Fibroblast of mammary gland (primary cell): ENCODE results near the gene TRPM5.

Experiments
- DNase-seq: peaks from one replicate; pipeline ENCODE4 v3.0.0-alpha.2; 2010; ENCODE audit warnings: low read depth
- H3K4me3 ChIP-seq: 2 replicates; pipeline ENCODE4 v1.5.1; 2011; ENCODE audit warnings: low read depth, mild to moderate bottlenecking, low read length, moderate library complexity; ENCODE audit not compliant: control insufficient read depth
- TF ChIP-seq, protein P1 (sequence below): conservative IDR thresholded peaks from 2 replicates; pipeline ENCODE4 v1.5.1; 2011; ENCODE audit warnings: low read depth, low read length, inconsistent platforms; ENCODE audit not compliant: control insufficient read depth, insufficient read depth

The TRPM5 gene

DNA sequence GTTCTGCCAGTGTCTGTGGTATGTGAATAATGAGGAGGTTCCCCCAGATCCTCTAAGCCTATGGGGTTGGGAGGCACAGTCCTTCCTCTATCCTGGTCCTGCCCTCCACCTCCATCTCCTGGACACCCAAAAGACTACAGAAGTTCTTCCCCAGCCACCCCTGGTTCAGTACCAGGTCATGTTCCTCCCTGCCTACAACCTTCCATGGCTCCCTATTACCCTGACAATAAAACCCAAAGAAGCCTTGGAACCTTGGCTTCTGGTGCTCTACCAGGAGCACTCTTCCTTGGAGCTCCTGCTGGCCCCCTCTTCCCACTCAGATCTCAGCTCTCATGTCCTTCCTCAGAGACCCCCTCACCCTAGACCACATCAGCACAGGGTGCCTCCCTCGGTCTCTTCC, 12.9 kb downstream of the TRPM5 start:
- no peak for DNase-seq
- no peak overlapping the region for H3K4me3 ChIP-seq
- TF ChIP-seq, protein P1, sequence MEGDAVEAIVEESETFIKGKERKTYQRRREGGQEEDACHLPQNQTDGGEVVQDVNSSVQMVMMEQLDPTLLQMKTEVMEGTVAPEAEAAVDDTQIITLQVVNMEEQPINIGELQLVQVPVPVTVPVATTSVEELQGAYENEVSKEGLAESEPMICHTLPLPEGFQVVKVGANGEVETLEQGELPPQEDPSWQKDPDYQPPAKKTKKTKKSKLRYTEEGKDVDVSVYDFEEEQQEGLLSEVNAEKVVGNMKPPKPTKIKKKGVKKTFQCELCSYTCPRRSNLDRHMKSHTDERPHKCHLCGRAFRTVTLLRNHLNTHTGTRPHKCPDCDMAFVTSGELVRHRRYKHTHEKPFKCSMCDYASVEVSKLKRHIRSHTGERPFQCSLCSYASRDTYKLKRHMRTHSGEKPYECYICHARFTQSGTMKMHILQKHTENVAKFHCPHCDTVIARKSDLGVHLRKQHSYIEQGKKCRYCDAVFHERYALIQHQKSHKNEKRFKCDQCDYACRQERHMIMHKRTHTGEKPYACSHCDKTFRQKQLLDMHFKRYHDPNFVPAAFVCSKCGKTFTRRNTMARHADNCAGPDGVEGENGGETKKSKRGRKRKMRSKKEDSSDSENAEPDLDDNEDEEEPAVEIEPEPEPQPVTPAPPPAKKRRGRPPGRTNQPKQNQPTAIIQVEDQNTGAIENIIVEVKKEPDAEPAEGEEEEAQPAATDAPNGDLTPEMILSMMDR, result no peak

DNA sequence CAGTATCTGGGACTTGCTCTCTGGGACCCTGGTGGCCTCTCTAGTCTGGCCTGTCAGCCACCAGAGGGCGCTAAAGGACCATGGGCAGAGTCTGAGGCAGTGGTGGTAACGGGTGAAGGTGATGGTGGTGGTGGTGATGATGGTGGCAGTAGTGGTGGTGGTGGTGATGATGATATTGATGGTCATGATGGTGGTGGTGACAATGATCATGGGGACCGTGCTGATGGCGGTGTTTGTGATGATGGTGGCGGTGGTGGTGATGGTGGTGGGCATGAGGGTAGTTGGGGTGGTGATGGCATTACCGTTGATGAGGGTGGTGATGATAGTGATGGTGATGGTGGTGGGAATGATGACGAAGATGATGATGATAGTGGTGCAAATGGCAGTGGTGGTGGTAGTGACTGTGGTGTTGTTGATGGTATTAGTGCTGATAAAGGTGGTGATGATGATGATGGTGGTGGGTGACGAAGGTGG, 16.0 kb downstream of the TRPM5 start:
- H3K4me3 ChIP-seq, result no peak overlapping the region
- DNase-seq, result peak; percentile 41
- TF ChIP-seq, protein P1, result peak; percentile 71

DNA sequence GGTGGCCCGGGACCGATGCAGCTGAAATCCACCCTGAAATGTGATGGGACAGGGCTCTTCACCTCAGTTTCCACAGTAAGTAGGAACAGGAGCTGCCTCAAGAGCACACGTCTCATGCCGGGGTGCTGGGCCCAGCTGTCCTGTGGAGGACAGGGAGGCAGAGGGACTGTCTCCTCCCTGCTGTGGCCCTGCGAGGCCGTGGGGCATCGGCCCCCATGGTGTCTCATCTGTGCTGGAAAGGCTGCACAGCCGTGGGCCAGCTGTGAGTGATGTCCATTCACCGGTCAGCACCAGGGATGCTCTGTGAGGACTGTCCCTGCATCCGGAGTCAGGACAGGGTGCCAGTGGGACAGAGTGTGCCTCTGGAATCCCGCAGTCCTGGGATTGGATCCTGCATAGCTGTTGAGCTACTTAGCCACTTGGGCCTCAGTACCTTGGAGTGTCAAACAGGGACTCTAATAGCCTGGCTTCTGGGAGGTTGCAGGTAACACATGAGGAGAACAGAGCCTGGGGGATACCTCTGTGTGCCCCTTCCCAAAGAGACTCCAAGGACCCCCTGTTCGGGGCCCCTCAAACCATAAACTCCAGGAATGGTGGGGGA, 16.5 kb downstream of the TRPM5 start:
- no peak for DNase-seq
- TF ChIP-seq, protein P1, result no peak
- no peak overlapping the region for H3K4me3 ChIP-seq

DNA sequence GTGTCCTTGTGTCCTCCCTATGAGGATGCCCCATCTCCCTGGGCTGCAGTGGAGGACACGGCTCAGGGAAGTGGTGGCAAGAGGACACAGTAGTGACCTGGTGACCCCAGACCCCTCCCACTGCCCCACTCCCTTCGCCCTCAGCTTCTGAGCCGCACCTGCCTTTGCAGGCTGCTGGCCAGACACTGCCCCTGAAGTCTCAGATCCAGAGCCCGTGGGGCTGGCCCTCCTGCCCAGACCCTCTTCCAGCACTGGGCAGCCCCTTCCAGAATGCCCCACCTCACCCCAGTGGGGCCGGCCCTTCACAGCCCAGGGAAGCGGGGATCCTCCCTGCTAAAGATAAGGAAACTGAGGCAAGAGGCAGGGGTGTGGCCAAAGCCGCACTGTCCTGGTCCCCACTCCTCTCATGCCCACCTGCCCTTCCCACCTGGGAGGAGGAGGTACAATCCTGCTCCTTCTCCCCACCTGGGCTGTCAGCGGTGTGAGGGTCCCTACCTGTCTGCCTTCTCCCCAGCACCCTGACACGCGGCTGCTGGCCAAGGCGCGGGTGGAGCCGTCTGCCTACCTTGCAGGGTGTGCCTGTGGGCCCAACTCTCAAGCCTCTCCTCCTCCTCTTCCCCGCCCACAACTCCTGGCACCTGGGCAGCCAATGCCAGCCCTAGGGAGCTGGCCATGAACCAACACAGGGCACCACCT, 17.3 kb downstream of the TRPM5 start:
- TF ChIP-seq, protein P1, result no peak
- no peak for DNase-seq

DNA sequence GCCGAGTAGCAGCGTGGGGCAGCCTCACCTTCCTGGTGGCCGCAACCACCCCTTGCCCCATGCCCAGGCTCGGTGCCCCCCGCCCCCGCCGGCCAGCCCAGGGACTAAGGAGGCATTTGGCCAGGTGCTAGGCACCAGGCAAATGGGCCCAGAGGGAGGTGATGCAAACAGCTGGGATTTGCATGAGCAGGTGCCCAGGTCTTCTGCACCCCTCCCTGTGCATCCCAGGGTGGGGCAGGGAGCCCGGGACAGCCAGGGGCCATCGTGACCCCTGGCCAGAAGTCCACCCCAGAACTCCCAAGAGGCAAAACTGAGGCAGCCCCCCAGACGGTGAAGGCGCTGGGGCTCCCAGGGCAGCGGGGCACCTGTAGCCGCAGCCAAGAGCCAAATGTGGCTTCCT, 18.1 kb downstream of the TRPM5 start:
- H3K4me3 ChIP-seq, result no peak overlapping the region
- no peak for DNase-seq
- TF ChIP-seq, protein P1, result no peak

More for the DNA sequence above, 17.3 kb downstream of the TRPM5 start:
- no peak overlapping the region for H3K4me3 ChIP-seq

DNA sequence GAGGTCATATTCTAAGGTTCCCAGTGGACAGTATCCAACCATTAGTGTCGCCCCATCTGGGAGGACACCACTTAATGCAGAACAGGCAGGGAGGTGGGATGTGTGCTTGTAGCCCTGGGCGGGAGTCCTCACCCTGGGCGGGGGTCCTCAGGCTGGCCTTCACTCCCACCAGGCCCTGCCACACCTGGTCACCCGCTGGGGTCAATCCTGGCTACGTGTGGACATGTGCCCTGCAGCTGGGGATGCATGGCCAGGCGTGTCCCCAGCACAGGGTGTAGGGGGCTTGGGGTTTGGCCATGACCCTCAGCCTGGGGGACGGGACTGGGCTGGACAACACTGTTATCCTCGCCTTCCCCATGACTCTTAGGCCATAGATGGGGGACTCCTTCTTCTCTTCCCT, 18.8 kb downstream of the TRPM5 start:
- H3K4me3 ChIP-seq, result no peak overlapping the region
- TF ChIP-seq, protein P1, result no peak
- no peak for DNase-seq
